22Rv1 (cell line): ENCODE results near the gene MCF2L.

Source experiments
- H3K27ac ChIP-seq: fragments of 450-650 bp; 2 replicates; pipeline ENCODE4 v1.5.1; 2017
- ZFX ChIP-seq: fragments of 450-650 bp; IDR thresholded peaks from 2 replicates; pipeline ENCODE4 v1.6.1; 2017; ENCODE audit warnings: antibody characterized with exemption, borderline replicate concordance
- TF ChIP-seq, protein P1 (sequence below): fragments of 450-650 bp; IDR thresholded peaks from 2 replicates; pipeline ENCODE4 v1.5.1; 2017; ENCODE audit warnings: mild to moderate bottlenecking

The MCF2L gene

DNA sequence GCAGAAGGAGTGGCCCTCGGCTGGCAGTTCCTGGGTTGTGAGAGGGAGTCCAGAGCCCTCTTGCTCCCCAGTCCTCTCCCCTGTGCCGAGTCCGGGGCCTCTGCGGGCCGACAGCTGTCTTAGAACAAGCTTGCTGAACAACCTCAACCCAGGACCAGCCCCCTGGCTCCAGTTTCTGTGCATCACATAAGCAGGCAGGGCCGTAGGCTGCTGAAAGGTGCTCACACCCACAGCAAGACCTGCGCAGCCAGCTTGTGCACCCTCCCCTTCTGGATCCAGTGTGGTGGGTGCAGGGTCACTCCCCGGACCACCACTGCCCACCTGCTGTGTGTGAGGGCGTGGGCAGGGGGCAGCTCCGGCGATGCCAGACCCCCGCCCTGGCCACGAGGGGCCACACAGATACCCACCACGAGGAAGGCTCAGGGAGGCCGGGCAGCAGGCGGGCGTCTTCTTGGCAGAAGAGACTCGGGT, 111.4 kb downstream of the MCF2L start:
- TF ChIP-seq, protein P1, sequence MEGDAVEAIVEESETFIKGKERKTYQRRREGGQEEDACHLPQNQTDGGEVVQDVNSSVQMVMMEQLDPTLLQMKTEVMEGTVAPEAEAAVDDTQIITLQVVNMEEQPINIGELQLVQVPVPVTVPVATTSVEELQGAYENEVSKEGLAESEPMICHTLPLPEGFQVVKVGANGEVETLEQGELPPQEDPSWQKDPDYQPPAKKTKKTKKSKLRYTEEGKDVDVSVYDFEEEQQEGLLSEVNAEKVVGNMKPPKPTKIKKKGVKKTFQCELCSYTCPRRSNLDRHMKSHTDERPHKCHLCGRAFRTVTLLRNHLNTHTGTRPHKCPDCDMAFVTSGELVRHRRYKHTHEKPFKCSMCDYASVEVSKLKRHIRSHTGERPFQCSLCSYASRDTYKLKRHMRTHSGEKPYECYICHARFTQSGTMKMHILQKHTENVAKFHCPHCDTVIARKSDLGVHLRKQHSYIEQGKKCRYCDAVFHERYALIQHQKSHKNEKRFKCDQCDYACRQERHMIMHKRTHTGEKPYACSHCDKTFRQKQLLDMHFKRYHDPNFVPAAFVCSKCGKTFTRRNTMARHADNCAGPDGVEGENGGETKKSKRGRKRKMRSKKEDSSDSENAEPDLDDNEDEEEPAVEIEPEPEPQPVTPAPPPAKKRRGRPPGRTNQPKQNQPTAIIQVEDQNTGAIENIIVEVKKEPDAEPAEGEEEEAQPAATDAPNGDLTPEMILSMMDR, result no peak
- no peak for TF ChIP-seq ZFX
- no peak overlapping the region for H3K27ac ChIP-seq

DNA sequence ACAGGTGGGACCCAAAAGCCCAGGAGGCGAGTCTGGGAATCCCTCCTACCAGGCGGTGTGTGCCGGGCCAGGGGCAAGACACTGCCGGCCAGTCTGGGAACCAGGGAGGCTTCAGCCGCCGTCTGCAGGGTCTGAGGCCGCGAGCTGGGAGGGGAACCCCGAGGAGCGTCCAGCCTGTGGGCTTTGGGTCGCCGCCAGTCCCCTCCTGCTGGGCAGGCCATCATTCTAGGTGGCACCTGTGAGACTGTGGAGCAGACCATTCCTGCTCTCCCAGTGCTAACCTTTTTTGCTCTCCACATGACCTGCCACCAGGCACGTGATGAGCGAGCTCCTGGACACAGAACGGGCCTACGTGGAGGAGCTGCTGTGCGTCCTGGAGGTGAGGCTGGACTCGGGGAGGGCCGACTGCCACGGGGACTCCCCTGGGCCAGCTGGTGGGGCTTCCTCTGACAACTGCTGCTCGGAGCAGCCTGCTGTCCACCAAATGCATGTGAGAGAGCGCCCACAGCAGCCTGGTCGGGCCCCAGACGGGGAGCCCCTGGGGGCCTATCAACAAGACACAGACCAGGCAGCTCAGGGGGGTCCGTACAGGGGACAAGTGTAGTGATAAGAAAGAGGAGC, 112.0 kb downstream of the MCF2L start:
- no peak overlapping the region for H3K27ac ChIP-seq
- TF ChIP-seq ZFX, result no peak
- TF ChIP-seq, protein P1, result no peak

DNA sequence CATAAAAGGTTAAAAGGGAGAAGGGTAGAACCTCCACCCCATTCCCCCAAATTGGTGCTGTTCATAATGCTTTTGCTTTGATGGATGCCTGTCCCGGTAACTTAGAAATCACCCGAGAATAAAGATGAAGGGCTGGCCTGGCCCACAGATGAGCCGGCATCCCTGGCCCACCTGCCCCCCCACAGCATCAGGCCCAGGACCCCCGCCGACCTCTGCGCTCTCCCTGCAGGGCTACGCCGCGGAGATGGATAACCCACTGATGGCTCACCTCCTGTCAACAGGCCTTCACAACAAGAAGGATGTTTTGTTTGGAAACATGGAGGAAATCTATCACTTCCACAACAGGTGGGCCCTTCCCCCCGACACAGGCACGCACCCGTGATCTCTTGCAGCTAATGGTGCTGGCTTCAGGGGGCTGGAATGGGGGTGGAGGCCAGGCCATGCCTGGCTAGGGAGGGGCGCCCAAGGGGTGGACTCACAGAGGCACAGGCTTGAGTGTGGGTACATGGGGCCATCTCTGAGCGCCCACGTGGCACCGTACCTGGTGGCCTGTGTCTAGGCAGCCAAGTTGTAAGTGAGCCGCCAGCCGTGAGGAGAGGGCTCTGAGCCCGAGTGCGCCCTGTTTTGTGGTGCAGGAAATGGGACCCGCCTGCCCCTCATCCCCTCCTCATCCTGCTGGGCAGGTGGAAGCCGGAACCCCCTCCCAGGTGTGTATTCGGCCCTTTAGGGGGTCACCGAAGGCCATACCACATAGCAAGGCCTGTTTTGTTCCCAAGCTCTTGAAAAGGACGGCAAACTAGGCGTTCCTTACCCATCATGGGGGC, 113.4 kb downstream of the MCF2L start:
- no peak for TF ChIP-seq ZFX
- TF ChIP-seq, protein P1, result no peak
- no peak overlapping the region for H3K27ac ChIP-seq

DNA sequence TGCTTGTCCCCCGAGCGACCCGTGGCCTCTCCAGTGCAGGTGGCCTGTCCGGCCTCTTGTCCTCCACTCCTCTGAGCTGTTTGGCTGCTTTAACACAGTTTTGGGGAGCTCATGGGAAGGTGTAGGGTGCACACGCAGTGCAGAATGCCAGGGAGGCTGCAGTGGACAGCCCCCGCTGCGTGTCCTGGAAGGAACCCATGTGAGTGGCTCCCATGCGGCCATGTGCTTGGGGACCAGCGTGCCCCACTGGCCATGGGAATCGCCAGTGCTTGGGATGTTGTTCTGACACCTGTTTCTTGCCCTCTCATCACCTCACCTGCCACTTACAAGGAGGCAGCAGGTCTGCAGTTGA, 114.0 kb downstream of the MCF2L start:
- H3K27ac ChIP-seq, result no peak overlapping the region

DNA sequence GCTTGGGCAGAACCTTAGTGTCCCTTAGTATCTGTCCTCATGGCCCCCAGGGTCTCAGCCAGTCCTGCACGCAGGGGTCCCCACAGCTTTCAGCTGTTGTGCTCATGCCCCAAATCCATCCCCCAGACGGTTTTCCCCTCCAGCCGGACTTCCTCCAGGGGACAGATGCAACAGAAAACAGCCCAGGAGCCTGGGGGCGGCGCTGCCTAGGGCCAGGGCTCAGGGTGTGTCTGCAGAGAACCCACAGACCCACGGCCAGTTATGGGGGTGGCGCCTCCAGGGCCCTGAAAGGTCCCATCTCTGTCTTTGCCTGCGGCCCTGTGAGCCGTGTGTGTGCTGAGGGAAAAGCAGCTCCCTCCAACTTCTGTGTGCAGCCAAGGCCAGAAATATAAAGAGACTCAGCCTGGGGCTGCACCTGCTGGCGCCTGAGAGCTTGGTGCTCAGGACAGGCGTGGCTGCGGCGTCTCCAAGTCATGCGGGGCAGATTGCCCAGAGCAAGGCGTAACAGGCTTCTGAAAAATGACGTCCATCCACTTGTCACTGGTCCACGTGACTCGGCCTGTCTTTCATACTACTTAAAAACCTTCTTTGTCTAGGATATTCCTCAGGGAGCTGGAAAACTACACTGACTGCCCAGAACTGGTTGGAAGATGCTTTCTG, 114.5 kb downstream of the MCF2L start:
- TF ChIP-seq, protein P1, result no peak
- no peak for TF ChIP-seq ZFX
- H3K27ac ChIP-seq, result no peak overlapping the region

More for the DNA sequence above, 114.0 kb downstream of the MCF2L start:
- TF ChIP-seq, protein P1, result no peak
- TF ChIP-seq ZFX, result no peak

DNA sequence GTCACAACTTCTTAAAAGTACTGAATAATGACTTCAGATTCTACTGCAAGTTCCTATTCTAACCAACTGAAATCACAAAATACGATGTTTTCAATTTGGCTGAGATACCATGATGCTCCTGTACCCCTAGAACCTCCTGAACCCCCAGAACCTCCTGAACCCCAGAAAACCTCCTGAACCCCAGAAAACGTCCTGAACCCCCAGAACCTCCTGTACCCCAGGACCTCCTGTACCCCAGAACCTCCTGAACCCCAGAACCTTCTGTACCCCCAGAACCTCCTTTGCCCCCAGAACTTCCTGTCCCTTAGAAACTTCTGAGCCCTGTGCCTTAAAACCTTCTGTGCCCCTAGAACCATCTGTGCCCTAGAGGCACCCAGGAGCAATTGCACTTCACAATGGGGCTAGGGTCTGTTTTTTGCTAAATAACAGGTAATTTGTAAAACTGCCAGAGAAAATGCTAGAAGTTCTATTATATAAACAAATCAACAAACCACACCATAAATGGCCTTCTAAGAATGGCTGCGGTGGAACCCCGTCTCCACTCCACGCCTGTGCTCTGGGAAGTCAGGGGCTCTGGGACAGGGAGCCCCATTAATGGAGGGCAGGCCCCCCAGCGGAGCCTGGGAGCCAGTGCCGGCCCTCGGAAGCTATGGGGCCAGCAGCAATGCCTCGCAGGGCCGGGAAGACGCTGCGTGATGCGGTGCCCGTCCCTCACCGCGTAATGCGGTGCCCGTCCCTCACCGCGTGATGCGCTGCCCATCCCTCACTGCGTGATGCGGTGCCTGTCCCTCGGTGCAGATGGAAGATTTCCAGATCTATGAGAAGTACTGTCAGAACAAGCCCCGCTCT, 115.3 kb downstream of the MCF2L start:
- TF ChIP-seq ZFX, result no peak
- TF ChIP-seq, protein P1, result no peak

More for the DNA sequence above, 115.3 kb downstream of the MCF2L start:
- H3K27ac ChIP-seq, result no peak overlapping the region
